Measurements from ENCODE around the gene SOST.
"Not testable (repeated sequence)": the region's sequence is repeated elsewhere in the genome, so short reads cannot be mapped to it uniquely, and the experiment has no call there.

The SOST gene

GRCh38 chr17:43801844-43802243, 43.3 kb upstream of the SOST start:
- Histone ChIP-seq H4K20me1 (ENCODE audit: insufficient read depth, low read length) (no peaks in the 10 kb centered on the region), H3K4me2 (ENCODE audit: low read length) (no peak overlapping the region), H3K9ac (ENCODE audit: low read length) (no peak overlapping the region), H3K27ac (ENCODE audit: low read length) (no peak overlapping the region), H3K27me3 (ENCODE audit: low read depth, low read length) (peaks cover 31% of the 10 kb centered on the region), H3K36me3 (replicated peaks; ENCODE audit: low read depth, low read length) (no peaks in the 10 kb centered on the region), H3K79me2 (ENCODE audit: low read length) (no peaks in the 10 kb centered on the region), H2AFZ (ENCODE audit: low read depth, low read length) (no peak overlapping the region), H3K4me3 (ENCODE audit: low read length) (no peak overlapping the region), H3K9me3 (ENCODE audit: insufficient read depth, low read length) (no peaks in the 10 kb centered on the region), H3K4me1 (ENCODE audit: low read length) (no peaks in the 10 kb centered on the region)
- TF ChIP-seq CTCF (IDR thresholded peaks at IDR 0.05; ENCODE audit: low read depth, low read length) (no peak), EZH2phosphoT487 (IDR thresholded peaks at IDR 0.05; ENCODE audit: low read depth) (no peak)

GRCh38 chr17:43800736-43801135, 42.1 kb upstream of the SOST start:
- TF ChIP-seq CTCF (IDR thresholded peaks at IDR 0.05; ENCODE audit: low read depth, low read length): no peak
- no peak for TF ChIP-seq EZH2phosphoT487 (IDR thresholded peaks at IDR 0.05; ENCODE audit: low read depth)
- H3K27me3 ChIP-seq (ENCODE audit: low read depth, low read length): peaks cover 31% of the 10 kb centered on the region
- H3K4me3 ChIP-seq (ENCODE audit: low read length): no peak overlapping the region
- no peak overlapping the region for H3K9ac ChIP-seq (ENCODE audit: low read length)
- H4K20me1 ChIP-seq (ENCODE audit: insufficient read depth, low read length): no peaks in the 10 kb centered on the region
- no peak overlapping the region for H2AFZ ChIP-seq (ENCODE audit: low read depth, low read length)
- no peaks in the 10 kb centered on the region for H3K36me3 ChIP-seq (replicated peaks; ENCODE audit: low read depth, low read length)
- H3K79me2 ChIP-seq (ENCODE audit: low read length): no peaks in the 10 kb centered on the region
- no peaks in the 10 kb centered on the region for H3K4me1 ChIP-seq (ENCODE audit: low read length)
- no peaks in the 10 kb centered on the region for H3K9me3 ChIP-seq (ENCODE audit: insufficient read depth, low read length)
- no peak overlapping the region for H3K4me2 ChIP-seq (ENCODE audit: low read length)
- no peak overlapping the region for H3K27ac ChIP-seq (ENCODE audit: low read length)

GRCh38 chr17:43799047-43799446, 40.5 kb upstream of the SOST start:
- no peaks in the 10 kb centered on the region for H3K36me3 ChIP-seq (replicated peaks; ENCODE audit: low read depth, low read length)
- H3K4me3 ChIP-seq (ENCODE audit: low read length): no peak overlapping the region
- H3K9ac ChIP-seq (ENCODE audit: low read length): no peak overlapping the region
- H4K20me1 ChIP-seq (ENCODE audit: insufficient read depth, low read length): no peaks in the 10 kb centered on the region
- no peak overlapping the region for H3K4me2 ChIP-seq (ENCODE audit: low read length)
- TF ChIP-seq CTCF (IDR thresholded peaks at IDR 0.05; ENCODE audit: low read depth, low read length) (no peak), EZH2phosphoT487 (IDR thresholded peaks at IDR 0.05; ENCODE audit: low read depth) (no peak)
- no peaks in the 10 kb centered on the region for H3K9me3 ChIP-seq (ENCODE audit: insufficient read depth, low read length)
- no peak overlapping the region for H3K27ac ChIP-seq (ENCODE audit: low read length)
- peaks cover 27% of the 10 kb centered on the region for H3K27me3 ChIP-seq (ENCODE audit: low read depth, low read length)
- no peak overlapping the region for H2AFZ ChIP-seq (ENCODE audit: low read depth, low read length)
- H3K4me1 ChIP-seq (ENCODE audit: low read length): no peaks in the 10 kb centered on the region
- no peaks in the 10 kb centered on the region for H3K79me2 ChIP-seq (ENCODE audit: low read length)

GRCh38 chr17:43798024-43798423, 39.4 kb upstream of the SOST start:
- not testable (repeated sequence) for H3K79me2 ChIP-seq (ENCODE audit: low read length); H3K4me3 ChIP-seq (ENCODE audit: low read length); H2AFZ ChIP-seq (ENCODE audit: low read depth, low read length); H3K4me1 ChIP-seq (ENCODE audit: low read length); H3K27ac ChIP-seq (ENCODE audit: low read length); H3K9me3 ChIP-seq (ENCODE audit: insufficient read depth, low read length); H3K9ac ChIP-seq (ENCODE audit: low read length); H4K20me1 ChIP-seq (ENCODE audit: insufficient read depth, low read length); H3K4me2 ChIP-seq (ENCODE audit: low read length); H3K36me3 ChIP-seq (replicated peaks; ENCODE audit: low read depth, low read length)
- H3K27me3 ChIP-seq (ENCODE audit: low read depth, low read length): peaks cover 19% of the 10 kb centered on the region

GRCh38 chr17:43792668-43793067, 34.1 kb upstream of the SOST start:
- H3K27me3 ChIP-seq (ENCODE audit: low read depth, low read length): not testable (repeated sequence)

More at GRCh38 chr17:43792668-43793067, 34.1 kb upstream of the SOST start:
- H3K79me2 ChIP-seq (ENCODE audit: low read length); H3K9ac ChIP-seq (ENCODE audit: low read length); H2AFZ ChIP-seq (ENCODE audit: low read depth, low read length); H3K9me3 ChIP-seq (ENCODE audit: insufficient read depth, low read length); H3K27ac ChIP-seq (ENCODE audit: low read length); H3K4me3 ChIP-seq (ENCODE audit: low read length); H3K36me3 ChIP-seq (replicated peaks; ENCODE audit: low read depth, low read length); H3K4me2 ChIP-seq (ENCODE audit: low read length); H4K20me1 ChIP-seq (ENCODE audit: insufficient read depth, low read length); H3K4me1 ChIP-seq (ENCODE audit: low read length): not testable (repeated sequence)

Data from OCI-LY3 (cell line).